ENCODE data around the gene TPI1. TPM values are rescaled to one million over a fixed set of nuclear protein-coding genes. Genes with fewer than 3 reads are reported as not detected.

Gene TPI1
- total RNA-seq, result 1,878 TPM

DNA sequence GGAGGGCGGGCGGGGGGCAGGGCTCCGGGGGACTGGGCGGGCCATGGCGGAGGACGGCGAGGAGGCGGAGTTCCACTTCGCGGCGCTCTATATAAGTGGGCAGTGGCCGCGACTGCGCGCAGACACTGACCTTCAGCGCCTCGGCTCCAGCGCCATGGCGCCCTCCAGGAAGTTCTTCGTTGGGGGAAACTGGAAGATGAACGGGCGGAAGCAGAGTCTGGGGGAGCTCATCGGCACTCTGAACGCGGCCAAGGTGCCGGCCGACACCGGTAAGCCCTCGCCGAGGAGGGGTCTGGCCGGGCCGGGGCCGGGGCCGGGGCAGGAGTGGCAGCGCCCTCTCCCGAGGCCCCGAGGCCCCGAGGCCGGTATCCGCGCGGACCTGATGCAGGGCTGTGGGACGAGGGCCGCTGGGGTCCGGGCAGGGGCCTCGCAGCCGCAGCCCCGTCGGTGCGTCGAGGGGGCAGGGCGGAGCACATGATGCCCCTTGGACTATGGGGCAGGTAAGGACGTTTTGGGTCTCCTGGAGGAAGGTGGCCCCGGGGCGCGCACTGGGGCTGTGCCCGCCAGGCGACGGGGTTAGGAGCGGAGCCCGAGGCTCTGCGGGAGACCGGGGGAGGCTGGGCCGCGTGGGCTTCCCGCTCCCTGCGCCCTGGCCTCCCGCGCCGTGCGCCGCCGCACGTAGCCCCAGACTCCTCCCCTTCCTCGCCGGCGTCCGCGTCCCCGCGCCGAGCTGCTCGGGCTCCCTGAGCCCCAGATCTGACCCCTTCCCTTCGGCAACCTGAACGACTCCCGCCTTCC lies at the start of gene TPI1:
Gene TPI1, plus strand, starts transcription at position 119 of the 798 bp plus-strand sequence. Its CDS starts 36 bp downstream, at position 155.
- H3K27me3 ChIP-seq (ENCODE audit: control insufficient read depth in 3 of 3, insufficient read depth in 3 of 3, low read length in 3 of 3), result no peaks in the 10 kb centered on the region
- H3K9me3 ChIP-seq (ENCODE audit: control insufficient read depth in 3 of 3, low read length in 3 of 3), result no peaks in the 10 kb centered on the region
- H3K4me3 ChIP-seq (ENCODE audit: low read length in 3 of 3), result peak within 1 kb of the TSS; percentile 80 to 94 (median 92)
- H3K27ac ChIP-seq (ENCODE audit: low read depth, low read length), result peak within 1 kb of the TSS; percentile 98
- H3K4me1 ChIP-seq (ENCODE audit: control insufficient read depth in 3 of 3, insufficient read depth in 3 of 3, low read length in 3 of 3), result peaks cover 48 to 58% (median 53%) of the 10 kb centered on the region in 3 donors
- peak within 1 kb of the TSS; percentile 92 to 98 (median 94) for H3K9ac ChIP-seq (ENCODE audit: low read depth in 1 of 3, low read length in 3 of 3)
- H3K36me3 ChIP-seq (ENCODE audit: control insufficient read depth in 3 of 3, insufficient read depth in 3 of 3, low read length in 3 of 3), result peaks cover 45 to 62% (median 52%) of the 10 kb centered on the region in 3 donors

DNA sequence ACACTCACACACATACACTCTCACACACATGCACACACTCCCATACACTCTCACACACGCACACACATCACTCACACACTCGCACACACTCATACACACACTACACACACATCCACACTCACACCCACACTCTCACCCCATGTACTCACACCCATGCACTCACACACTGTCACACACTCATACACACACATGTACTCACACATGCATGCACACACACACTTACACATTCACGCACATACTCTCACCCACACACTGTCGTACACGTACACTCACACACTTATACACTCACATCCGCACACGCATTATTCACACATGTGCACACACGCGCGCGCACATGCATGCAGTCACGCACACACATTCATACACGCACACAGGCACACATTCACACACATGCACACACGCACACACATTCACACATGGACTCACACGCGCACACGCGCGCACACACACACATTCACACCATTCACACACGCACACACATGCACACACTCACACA lies 49.6 kb upstream of the TPI1 start:
- Histone ChIP-seq H3K27ac (ENCODE audit: low read depth, low read length) (no peak overlapping the region), H3K4me1 (ENCODE audit: control insufficient read depth in 3 of 3, insufficient read depth in 3 of 3, low read length in 3 of 3) (peaks cover 7 to 14% (median 11%) of the 10 kb centered on the region in 3 donors), H3K9ac (ENCODE audit: low read depth in 1 of 3, low read length in 3 of 3) (no peak overlapping the region), H3K27me3 (ENCODE audit: control insufficient read depth in 3 of 3, insufficient read depth in 3 of 3, low read length in 3 of 3) (peaks cover 13 to 38% (median 13%) of the 10 kb centered on the region in 3 donors), H3K9me3 (ENCODE audit: control insufficient read depth in 3 of 3, low read length in 3 of 3) (no peaks in the 10 kb centered on the region), H3K4me3 (ENCODE audit: low read length in 3 of 3) (no peak overlapping the region), H3K36me3 (ENCODE audit: control insufficient read depth in 3 of 3, insufficient read depth in 3 of 3, low read length in 3 of 3) (no peaks in the 10 kb centered on the region)

DNA sequence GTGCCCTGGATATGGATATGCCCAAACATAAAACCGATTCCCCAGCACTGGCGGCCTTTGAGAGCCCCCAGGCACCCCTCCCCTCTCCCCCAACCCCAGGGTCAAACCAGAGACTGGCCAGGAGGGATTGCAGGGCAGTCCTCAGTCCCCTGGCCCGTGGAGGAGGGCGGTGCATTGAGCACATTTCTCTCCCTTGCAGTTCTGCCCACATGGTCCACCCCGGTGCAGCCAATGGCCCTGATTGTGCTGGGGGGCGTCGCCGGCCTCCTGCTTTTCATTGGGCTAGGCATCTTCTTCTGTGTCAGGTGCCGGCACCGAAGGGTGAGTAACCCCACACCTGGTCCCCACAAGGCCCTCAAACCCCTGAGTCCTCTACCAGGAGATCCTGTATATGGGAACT lies 49.1 kb upstream of the TPI1 start:
- peaks cover 7 to 14% (median 11%) of the 10 kb centered on the region in 3 donors for H3K4me1 ChIP-seq (ENCODE audit: control insufficient read depth in 3 of 3, insufficient read depth in 3 of 3, low read length in 3 of 3)
- H3K9me3 ChIP-seq (ENCODE audit: control insufficient read depth in 3 of 3, low read length in 3 of 3), result no peaks in the 10 kb centered on the region
- H3K4me3 ChIP-seq (ENCODE audit: low read length in 3 of 3), result no peak overlapping the region
- H3K36me3 ChIP-seq (ENCODE audit: control insufficient read depth in 3 of 3, insufficient read depth in 3 of 3, low read length in 3 of 3), result no peaks in the 10 kb centered on the region
- peaks cover 17 to 43% (median 17%) of the 10 kb centered on the region in 3 donors for H3K27me3 ChIP-seq (ENCODE audit: control insufficient read depth in 3 of 3, insufficient read depth in 3 of 3, low read length in 3 of 3)
- no peak overlapping the region for H3K9ac ChIP-seq (ENCODE audit: low read depth in 1 of 3, low read length in 3 of 3)
- no peak overlapping the region for H3K27ac ChIP-seq (ENCODE audit: low read depth, low read length)

DNA sequence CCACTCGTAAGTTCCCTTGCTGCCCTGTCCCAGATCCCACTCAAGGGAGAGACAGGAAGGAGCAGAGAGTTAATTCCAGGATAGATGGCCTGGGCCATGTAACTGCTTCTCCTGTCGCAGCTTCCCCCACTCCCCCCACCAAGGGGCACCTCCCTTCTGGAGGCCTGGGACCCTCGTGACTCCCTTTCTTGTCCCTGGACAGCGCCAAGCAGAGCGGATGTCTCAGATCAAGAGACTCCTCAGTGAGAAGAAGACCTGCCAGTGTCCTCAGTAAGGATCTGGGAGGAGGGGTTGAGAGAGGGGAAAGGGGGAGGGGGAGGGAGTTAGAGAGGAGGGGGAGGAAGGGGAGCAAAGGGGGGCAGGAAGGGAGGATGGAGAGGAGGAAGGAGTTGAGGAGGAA lies 48.7 kb upstream of the TPI1 start:
- Histone ChIP-seq H3K4me1 (ENCODE audit: control insufficient read depth in 3 of 3, insufficient read depth in 3 of 3, low read length in 3 of 3) (peaks cover 7 to 14% (median 11%) of the 10 kb centered on the region in 3 donors), H3K27ac (ENCODE audit: low read depth, low read length) (no peak overlapping the region), H3K9ac (ENCODE audit: low read depth in 1 of 3, low read length in 3 of 3) (no peak overlapping the region), H3K4me3 (ENCODE audit: low read length in 3 of 3) (no peak overlapping the region), H3K36me3 (ENCODE audit: control insufficient read depth in 3 of 3, insufficient read depth in 3 of 3, low read length in 3 of 3) (no peaks in the 10 kb centered on the region), H3K9me3 (ENCODE audit: control insufficient read depth in 3 of 3, low read length in 3 of 3) (no peaks in the 10 kb centered on the region), H3K27me3 (ENCODE audit: control insufficient read depth in 3 of 3, insufficient read depth in 3 of 3, low read length in 3 of 3) (peaks cover 21 to 47% (median 21%) of the 10 kb centered on the region in 3 donors)

DNA sequence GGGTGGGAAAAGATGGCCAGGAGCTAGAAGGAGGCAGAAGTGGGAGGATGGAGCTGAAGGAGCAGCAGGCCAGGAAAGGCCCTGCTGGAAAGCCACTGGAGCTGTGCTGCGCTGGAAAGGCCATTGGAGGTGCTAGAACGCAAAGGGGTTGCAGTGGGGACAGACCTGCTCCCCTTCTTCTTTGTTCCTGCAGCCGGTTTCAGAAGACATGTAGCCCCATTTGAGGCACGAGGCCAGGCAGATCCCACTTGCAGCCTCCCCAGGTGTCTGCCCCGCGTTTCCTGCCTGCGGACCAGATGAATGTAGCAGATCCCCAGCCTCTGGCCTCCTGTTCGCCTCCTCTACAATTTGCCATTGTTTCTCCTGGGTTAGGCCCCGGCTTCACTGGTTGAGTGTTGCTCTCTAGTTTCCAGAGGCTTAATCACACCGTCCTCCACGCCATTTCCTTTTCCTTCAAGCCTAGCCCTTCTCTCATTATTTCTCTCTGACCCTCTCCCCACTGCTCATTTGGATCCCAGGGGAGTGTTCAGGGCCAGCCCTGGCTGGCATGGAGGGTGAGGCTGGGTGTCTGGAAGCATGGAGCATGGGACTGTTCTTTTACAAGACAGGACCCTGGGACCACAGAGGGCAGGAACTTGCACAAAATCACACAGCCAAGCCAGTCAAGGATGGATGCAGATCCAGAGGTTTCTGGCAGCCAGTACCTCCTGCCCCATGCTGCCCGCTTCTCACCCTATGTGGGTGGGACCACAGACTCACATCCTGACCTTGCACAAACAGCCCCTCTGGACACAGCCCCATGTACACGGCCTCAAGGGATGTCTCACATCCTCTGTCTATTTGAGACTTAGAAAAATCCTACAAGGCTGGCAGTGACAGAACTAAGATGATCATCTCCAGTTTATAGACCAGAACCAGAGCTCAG lies 48.0 kb upstream of the TPI1 start:
- Histone ChIP-seq H3K36me3 (ENCODE audit: control insufficient read depth in 3 of 3, insufficient read depth in 3 of 3, low read length in 3 of 3) (no peaks in the 10 kb centered on the region), H3K27me3 (ENCODE audit: control insufficient read depth in 3 of 3, insufficient read depth in 3 of 3, low read length in 3 of 3) (peaks cover 19 to 49% (median 26%) of the 10 kb centered on the region in 3 donors), H3K27ac (ENCODE audit: low read depth, low read length) (no peak overlapping the region), H3K4me3 (ENCODE audit: low read length in 3 of 3) (no peak overlapping the region), H3K4me1 (ENCODE audit: control insufficient read depth in 3 of 3, insufficient read depth in 3 of 3, low read length in 3 of 3) (peaks cover 7 to 14% (median 11%) of the 10 kb centered on the region in 3 donors), H3K9ac (ENCODE audit: low read depth in 1 of 3, low read length in 3 of 3) (no peak overlapping the region), H3K9me3 (ENCODE audit: control insufficient read depth in 3 of 3, low read length in 3 of 3) (no peaks in the 10 kb centered on the region)

DNA sequence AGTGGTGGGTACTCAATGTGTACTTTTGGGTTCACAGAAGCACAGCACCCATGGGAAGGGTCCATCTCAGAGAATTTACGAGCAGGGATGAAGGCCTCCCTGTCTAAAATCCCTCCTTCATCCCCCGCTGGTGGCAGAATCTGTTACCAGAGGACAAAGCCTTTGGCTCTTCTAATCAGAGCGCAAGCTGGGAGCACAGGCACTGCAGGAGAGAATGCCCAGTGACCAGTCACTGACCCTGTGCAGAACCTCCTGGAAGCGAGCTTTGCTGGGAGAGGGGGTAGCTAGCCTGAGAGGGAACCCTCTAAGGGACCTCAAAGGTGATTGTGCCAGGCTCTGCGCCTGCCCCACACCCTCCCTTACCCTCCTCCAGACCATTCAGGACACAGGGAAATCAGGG lies 47.2 kb upstream of the TPI1 start:
- Histone ChIP-seq H3K9me3 (ENCODE audit: control insufficient read depth in 3 of 3, low read length in 3 of 3) (no peaks in the 10 kb centered on the region), H3K27me3 (ENCODE audit: control insufficient read depth in 3 of 3, insufficient read depth in 3 of 3, low read length in 3 of 3) (peaks cover 20 to 50% (median 33%) of the 10 kb centered on the region in 3 donors), H3K36me3 (ENCODE audit: control insufficient read depth in 3 of 3, insufficient read depth in 3 of 3, low read length in 3 of 3) (no peaks in the 10 kb centered on the region), H3K4me1 (ENCODE audit: control insufficient read depth in 3 of 3, insufficient read depth in 3 of 3, low read length in 3 of 3) (peaks cover 11 to 14% (median 11%) of the 10 kb centered on the region in 3 donors), H3K27ac (ENCODE audit: low read depth, low read length) (no peak overlapping the region), H3K4me3 (ENCODE audit: low read length in 3 of 3) (no peak overlapping the region), H3K9ac (ENCODE audit: low read depth in 1 of 3, low read length in 3 of 3) (no peak overlapping the region)

DNA sequence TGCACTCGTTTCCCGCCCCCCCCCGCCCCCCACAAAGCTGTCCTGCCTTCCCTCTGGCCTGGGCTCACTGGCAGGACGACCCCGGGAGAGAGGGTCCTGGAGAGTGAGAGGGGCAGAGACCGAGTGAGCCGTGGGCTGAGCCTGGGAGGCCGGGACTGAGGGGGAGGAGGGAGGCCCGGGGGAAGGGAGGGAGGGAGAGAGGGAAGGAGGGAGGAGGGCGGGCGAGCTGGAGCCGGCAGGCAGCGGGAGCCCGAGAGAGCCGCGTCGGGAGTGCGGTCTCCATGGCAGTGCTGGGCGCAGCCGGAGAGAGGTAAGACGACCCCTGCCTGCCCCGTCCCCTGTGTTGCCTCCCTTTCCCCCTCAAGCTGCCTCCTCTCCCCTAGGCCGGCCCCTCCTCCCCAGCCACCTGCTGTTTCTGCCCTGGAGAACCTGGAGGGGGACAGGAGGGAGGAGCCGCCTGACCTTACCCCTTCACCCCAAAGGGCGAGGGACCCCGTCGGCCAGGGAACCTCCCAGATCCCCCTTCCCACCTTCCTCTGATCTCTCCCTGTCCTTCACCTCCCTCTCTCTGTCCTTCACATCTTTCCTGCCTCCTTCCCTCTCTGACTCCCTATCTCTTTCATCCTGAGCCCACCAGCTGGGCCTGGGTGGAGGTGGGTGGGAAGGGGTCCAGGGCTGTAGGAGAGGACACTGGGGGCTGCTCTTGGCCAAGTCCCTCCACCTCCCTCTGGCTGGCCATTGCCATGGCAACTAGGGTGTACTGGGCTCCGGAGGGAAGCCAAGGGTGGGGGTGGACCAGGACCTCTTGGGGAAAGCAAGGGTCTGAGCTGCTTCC lies 45.5 kb upstream of the TPI1 start, which contains the start of gene GPR162:
Gene GPR162, plus strand, starts transcription at position 231 of the 835 bp plus-strand sequence. CDS start 2,078 bp downstream, outside the sequence.
- H3K27me3 ChIP-seq (ENCODE audit: control insufficient read depth in 3 of 3, insufficient read depth in 3 of 3, low read length in 3 of 3), result peaks cover 32 to 63% (median 49%) of the 10 kb centered on the region in 3 donors
- peak within 1 kb of the TSS; percentile 30 for H3K27ac ChIP-seq (ENCODE audit: low read depth, low read length)

DNA sequence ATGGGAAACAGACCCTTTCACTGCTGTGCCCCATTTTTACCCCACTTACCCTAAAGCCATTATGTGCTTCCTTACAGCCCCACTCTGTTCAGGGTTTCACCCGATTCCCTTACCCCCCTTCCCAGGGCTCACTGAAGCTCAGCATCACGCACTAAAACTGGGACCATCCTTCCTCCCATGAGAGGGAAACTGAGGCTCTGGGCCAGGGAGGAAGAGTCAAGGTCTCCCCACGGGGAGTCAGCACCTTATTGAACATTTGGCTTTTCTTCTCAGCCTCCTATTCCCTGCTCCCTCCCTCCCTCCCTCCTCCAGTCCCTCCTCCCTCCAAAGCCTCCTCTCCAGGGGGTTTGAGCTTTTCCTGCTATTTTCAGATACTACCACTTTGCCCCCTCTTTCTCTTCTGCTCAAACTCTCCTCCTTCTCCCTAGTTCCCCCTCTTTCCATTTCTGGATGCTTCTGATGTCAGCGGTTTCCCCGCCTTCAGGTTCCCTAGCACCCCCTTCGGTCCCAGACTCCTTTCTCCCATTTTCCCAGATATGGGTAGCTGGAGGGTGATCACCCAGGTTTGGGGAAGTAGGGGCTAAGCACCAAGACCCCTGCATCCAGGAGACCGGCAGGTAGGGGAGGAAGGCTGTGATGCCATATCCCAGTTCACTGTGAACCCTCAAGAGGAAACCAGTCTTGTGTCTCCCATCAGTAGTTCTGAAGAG lies 44.8 kb upstream of the TPI1 start:
- H3K9ac ChIP-seq (ENCODE audit: low read depth in 1 of 3, low read length in 3 of 3), result peak overlapping the region in 1 of 3 donors; percentile 45
- peak overlapping the region in 1 of 3 donors; percentile 43 for H3K4me3 ChIP-seq (ENCODE audit: low read length in 3 of 3)
- peaks cover 21 to 25% (median 23%) of the 10 kb centered on the region in 3 donors for H3K4me1 ChIP-seq (ENCODE audit: control insufficient read depth in 3 of 3, insufficient read depth in 3 of 3, low read length in 3 of 3)

More for the DNA sequence above, 45.5 kb upstream of the TPI1 start, which contains the start of gene GPR162:
- peak within 1 kb of the TSS; percentile 43 to 52 (median 43) for H3K4me3 ChIP-seq (ENCODE audit: low read length in 3 of 3)
- H3K9ac ChIP-seq (ENCODE audit: low read depth in 1 of 3, low read length in 3 of 3), result peak within 1 kb of the TSS in 2 of 3 donors; percentile 23 to 45
- no peaks in the 10 kb centered on the region for H3K9me3 ChIP-seq (ENCODE audit: control insufficient read depth in 3 of 3, low read length in 3 of 3)
- no peaks in the 10 kb centered on the region for H3K36me3 ChIP-seq (ENCODE audit: control insufficient read depth in 3 of 3, insufficient read depth in 3 of 3, low read length in 3 of 3)
- H3K4me1 ChIP-seq (ENCODE audit: control insufficient read depth in 3 of 3, insufficient read depth in 3 of 3, low read length in 3 of 3), result peaks cover 13 to 18% (median 15%) of the 10 kb centered on the region in 3 donors

More for the DNA sequence above, 44.8 kb upstream of the TPI1 start:
- Histone ChIP-seq H3K36me3 (ENCODE audit: control insufficient read depth in 3 of 3, insufficient read depth in 3 of 3, low read length in 3 of 3) (no peaks in the 10 kb centered on the region), H3K27ac (ENCODE audit: low read depth, low read length) (no peak overlapping the region), H3K27me3 (ENCODE audit: control insufficient read depth in 3 of 3, insufficient read depth in 3 of 3, low read length in 3 of 3) (peaks cover 32 to 70% (median 57%) of the 10 kb centered on the region in 3 donors), H3K9me3 (ENCODE audit: control insufficient read depth in 3 of 3, low read length in 3 of 3) (no peaks in the 10 kb centered on the region)

Data from skeletal muscle tissue (tissue), 4 donors.